ENCODE measurements around the gene NOP14.
"Not testable (repeated sequence)": the region's sequence is repeated elsewhere in the genome, so short reads cannot be mapped to it uniquely, and the experiment has no call there.

The NOP14 gene

DNA sequence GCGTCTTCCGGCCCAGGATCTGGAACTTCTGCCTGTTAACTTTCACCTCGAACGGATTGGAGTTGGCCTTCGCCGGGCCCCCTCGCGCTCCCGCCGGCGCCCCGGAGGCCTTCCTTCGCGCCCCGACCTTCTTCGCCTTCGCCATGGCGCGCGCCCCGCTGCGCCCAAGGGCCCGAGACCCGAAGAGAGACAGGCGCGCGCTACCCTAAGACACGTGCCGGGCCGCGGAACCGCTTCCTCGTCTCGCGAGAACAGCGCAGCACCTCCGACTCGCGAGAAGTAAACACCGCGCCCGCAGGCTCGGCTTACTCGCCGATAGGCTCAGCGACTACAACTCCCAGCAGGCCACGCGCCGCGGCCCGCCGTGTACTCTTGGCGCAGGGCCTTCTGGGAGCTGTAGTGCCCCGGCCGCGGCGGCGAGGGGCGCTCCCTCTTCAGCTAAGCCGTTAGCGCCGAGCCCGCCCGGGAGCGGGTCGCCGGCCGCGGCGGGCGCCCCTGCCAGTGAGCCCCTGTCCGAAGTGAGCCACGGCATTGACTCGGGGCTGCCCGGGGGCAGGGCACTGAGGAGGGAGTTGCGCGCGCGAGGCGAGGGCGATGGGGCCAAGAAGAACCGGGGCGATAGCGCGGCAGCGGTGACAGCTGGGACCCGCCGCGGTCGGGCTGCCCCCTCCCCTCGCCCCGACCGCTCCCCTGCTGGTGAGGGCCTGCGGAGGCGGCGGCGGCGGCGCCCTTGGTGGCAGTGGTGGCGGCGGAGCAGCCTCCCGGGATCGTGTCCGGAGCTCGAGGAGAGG lies at the start of gene NOP14, which contains the start of gene GRK4:
NOP14 (minus strand) TSS at position 232 of the 791 bp plus-strand sequence; CDS start at position 145, 87 bp downstream.
GRK4 (plus strand) TSS at position 397 of the 791 bp plus-strand sequence. CDS start 500 bp downstream, outside the sequence.
- peak; percentile 89 for DNase-seq

DNA sequence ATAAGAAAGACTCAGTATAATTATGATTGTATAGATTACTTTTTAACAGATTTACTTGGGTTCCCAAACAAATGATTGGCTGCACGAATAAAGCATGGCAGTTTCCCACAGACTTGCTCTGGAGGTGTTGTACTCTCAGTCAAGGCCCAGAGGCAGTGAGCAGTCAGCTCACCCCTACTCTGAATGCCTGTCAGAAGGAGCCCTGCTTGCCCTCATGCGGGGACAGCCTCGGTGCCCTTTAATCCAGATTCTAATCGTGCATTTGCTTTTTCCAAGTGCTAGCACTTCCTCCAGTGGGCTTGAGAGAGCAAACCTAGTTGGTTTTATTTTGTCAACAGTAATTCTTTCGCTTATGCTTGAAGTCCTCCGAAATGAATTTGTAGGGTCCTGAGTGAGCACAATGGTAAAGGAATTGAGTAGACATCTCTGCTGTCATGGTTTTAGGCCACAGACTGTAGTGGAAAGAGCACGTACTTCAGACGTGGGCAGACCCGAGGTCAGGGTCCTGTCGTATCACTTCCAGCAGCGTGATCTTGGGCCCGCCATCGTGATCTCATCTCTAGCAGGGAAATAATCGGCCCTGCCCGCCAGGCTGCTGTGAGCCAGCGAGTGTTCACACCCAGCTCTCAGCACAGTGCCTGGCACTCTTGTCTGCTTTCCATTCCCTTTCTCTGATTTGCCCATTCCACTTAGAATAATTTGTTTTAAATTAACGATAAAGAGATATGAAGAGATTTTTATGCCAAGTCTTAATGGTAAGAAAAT lies 48.4 kb upstream of the NOP14 start:
- no peak for DNase-seq

DNA sequence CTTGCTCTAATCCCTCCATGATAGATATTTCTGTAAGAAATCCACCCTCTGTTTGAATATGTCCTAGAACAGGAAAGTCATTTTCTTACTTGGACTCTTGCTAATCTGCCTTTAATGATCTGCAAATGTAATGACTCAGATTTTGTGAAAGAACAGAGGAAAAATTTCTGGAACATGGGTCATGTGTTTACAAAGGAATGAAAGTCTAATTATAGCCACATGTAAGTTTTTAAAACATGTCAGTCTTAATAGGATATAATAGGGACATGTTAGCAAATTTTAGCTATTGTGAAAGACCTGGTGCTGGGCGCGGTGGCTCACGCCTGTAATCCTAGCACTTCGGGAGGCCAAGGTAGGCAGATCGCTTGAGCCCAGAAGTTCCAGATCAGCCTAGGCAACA lies 47.8 kb upstream of the NOP14 start:
- no peak for DNase-seq

DNA sequence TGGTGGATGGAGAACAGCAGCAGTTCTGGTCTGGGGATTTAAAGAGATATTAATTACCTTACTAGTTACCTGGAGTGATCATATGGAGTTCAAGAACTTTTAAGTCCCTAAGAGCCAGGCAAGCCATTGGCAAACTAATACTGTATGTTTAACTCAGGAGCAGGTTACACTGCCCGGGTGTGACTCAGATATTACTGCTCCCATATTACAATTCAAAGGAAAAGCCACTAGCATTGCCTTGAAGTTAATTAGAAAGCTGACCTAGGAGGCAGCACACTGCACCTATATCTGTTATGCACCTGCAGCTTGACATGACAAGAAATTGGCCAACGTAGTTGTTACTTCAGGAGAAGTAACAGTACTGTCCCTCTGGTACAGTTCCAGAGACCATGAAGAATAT lies 47.4 kb upstream of the NOP14 start:
- no peak for DNase-seq

DNA sequence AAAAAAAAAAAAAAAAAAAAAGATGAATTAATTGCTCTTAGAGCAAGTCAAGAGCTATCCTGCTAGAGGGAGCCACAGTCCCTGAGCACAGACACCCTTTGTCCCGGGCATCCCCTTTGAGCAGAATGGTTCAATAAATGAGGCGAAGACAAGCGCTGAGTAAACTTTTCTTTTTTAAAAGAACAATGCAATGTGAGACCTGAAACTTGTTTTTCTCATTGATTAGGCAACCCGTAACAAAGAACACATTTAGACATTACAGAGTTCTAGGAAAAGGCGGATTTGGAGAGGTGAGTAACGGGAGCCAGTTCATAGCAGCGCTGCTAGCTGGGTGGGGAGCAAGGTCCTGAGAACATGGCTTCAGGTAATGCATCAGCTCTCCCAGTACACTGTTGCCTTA lies 46.2 kb upstream of the NOP14 start:
- DNase-seq: no peak

DNA sequence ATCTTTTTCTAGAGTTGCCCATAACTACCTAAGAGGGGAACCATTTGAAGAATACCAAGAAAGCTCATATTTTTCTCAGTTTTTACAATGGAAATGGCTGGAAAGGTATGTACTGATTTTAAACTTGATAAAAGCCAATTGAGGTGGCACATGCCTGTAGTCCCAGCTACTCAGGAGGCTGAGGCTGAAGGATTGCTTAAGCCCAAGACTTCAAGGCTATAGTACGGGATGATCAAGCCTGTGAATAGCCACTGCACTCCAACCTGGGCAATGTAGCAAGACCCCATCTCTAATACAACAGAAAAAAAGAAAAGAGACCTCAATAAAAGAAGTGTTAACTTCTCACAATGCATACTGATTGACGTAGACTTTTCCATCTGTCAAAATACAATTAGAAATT lies 44.5 kb upstream of the NOP14 start:
- no peak for DNase-seq

DNA sequence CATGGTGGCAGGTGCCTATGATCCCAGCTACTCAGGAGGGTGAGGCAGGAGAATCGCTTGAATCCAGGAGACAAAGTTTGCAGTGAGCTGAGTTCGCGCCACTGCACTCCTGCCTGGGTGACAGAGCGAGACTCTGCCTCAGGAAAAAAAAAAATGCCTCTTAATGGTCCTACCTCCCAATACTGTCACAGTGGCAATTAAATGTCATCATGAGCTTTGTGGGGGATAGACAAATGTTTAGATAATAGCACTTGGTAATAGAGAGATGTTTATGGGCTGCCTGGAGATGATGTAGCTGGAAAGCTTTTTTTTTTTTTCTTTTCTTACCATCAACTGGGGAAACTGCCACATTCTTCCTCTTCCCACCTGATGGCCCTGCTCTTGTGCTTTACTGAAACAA lies 33.2 kb upstream of the NOP14 start:
- no peak for DNase-seq

DNA sequence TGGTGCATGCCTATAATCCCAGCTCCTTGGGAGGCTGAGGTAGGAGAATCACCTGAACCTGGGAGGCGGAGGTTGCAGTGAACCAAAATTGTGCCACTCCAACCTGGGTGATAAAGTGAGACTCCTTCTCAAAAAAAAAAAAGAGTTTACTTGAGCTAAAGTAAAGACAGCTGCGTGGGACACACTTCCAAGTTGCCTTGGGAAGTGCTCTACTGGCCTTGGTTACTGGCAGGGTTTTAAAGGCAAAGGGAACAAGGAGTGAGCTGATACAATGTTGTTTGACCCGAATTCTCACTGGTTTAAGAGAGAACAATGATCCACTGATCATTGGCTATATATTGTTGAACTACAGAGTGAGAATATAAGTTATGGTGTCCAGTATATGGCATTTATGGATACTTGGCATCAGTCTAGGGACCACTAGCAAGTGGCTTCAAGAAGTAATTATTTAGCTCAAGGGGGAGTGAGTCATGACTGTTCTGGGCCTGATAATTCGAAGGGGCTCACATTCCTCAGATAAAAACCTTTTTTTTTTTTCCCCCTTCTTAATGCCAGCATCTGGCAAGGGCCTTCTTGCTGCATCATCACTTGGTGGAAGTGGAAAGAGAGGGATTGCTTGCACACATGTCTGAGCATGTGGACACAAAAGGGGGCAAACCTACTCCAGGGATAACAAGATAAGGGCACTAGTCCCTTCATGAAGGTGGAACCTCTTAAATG lies 32.5 kb upstream of the NOP14 start:
- DNase-seq: no peak

DNA sequence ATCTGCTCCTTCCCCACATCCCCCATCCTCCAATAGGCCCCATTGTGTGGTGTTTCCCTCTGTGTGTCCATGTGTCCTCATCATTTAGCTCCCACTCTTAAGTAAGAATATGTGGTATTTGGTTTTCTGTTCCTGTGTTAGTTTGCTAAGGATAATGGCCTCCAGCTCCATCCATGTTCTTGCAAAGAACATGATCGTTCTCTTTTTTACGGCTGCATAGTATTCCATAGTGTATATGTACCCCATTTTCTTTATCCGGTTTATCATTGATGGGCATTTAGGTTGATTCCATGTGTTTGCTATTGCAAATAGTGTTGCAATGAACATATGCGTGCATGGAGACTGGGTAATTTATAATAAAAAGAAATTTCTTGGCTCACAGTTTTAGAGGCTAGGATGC lies 31.7 kb upstream of the NOP14 start:
- DNase-seq: no peak

DNA sequence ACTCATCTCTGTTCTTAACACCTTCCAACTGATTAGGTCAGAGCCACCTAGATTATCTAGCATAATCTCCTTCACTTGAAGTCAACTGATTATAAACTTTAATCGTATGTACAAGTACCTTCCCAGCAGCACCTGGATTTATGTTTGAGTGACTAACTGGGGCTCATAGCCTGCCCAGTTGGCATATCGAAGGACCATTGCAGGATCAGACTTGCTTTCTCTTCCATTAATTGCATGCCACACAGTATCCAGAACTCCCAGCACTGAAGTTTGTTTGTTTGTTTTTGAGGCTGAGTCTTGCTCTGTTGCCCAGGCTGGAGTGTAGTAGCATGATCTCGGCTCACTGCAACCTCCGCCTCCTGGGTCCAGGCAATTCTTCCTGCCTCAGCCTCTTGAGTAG lies 28.0 kb upstream of the NOP14 start:
- no peak for DNase-seq

DNA sequence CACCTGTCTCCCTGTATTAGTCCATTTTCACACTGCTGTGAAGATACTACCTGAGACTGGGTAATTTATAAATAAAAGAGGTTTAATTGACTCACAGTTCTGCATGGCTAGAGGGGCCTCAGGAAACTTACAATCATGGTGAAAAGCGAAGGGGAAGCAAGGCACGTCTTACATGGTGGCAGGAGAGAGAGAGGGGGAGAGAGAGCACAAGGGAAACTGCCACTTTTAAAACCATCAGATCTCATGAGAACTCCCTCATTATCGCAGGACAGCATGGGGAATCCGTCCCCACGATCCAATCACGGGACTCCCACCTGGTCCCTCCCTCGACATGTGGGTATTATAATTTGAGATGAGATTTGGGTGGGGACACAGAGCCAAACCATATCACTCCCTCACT lies 20.5 kb upstream of the NOP14 start:
- not testable (repeated sequence) for DNase-seq

DNA sequence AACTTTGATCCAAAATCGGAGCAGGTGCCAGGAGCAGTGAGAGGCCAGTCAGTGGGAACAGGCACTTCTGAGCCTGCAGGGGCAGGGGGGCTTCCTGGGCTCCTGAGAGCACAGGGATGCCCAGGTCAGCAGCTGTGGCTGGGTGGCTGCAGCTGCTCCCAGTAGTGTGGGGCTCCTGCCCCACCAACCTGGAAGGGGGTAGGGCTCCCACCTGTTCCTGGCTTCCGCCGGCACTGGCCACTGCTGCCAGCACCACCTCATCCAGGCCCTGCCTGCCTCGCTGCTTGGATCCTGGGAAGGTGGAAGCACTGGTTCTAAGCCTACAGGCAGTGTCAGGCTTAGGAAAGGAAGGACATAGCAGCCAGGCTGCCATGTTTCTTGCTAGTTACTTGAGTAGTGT lies 18.8 kb upstream of the NOP14 start:
- DNase-seq: no peak

DNA sequence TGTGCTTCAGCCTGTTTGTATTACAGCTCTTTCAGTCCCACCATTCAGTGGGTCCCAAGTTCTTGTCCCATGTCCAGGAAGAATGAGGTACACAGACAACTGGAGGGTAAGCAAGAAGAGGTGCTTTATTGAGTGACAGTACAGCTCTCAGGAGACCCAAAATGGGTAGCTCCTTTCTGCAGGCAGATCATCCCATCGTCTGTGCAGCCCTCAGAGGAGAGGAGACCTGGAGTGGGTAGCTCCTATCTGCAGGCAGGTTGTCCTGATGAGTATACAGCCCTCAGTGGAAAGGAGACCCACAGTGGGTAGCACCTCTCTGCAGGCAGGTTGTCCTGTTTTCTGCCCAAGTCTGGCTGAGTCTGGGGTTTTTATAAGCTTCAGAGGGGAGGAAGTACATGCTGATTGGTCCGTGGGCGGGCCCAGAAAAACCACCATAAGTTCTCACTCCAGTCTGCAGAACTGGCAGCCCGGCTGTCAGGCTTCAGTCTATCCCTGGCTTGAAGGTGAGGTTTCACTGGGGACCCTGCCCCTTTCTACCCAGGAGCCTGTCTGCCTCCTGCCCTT lies 18.1 kb upstream of the NOP14 start:
- no peak for DNase-seq

DNA sequence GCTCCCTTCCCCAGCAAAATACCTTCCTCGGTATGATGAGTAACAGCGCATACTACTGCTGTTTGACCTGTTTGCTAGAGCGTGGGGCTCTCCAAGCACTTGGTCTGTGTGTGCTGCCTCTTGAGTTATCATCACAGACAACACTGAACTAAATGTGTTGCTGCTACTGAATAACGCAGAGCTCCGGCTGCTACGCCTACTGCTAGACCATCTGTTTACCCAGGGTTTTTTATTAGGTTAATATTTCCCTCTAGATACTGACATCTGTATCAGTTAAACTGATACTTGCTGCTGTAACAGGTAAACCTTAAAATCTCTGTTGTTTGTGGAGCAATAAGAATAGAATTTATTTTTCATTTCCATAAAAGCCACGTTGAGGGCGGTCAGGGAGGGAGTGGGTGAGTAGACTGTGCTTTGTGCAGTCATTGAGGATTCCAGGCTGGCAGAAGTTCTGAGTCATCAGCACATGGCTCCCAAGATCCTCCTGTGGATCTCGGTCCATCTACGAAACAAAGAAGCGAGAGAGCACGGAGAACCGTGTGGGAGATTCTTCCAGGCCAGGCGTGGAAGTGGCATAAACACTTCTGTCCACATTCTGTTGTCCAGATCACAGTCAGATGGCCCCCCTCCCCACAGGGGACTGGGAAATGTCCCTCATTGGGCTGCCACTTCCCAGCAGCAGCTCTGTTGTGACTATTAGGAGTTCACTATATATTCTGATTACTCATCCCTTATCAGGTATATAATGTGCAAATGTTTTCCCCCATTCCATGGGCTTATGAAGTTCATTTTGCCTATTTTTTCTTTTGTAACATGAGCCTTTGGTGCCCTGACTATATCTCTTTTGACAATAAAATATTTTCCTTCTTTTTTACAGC lies 14.2 kb upstream of the NOP14 start:
- peak; percentile 4 for DNase-seq

DNA sequence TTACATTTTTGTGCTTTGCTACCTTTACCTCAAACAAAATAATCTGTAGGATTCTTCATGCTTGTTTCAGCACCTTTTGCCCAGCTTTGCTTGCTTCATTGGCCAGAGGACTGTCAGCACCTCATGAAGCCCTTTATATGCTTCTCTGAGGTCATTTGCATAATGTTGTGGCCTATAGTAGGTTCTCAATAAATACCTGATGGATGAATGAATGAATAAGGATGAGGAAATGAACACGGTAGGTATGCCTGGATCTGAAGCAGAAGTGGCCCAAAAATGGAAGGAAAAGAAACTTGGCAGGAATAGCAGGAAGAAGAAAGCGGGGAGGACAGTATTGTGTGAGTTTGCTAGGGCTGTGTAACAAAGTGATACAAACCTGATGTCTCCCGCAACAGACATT lies 8.1 kb upstream of the NOP14 start:
- DNase-seq: no peak

DNA sequence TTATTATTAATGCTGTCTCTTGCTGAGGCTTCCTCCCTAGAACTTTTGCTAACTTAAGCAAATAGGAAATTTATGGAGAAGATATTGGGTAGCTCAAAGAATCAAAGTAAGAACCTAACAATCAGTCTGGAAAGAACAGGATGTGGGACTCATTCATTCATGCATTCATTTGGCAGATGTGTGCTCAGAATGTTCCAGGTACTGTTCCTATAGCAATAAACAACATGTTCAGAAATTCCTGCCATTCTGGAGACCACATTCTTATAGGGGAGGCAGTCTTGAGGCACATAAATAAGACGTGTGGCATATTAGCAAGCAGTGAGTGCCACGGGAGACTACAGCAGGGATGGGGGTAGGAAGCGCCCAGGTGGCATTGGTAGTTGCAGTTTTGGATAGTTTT lies 5.2 kb upstream of the NOP14 start:
- no peak for DNase-seq

DNA sequence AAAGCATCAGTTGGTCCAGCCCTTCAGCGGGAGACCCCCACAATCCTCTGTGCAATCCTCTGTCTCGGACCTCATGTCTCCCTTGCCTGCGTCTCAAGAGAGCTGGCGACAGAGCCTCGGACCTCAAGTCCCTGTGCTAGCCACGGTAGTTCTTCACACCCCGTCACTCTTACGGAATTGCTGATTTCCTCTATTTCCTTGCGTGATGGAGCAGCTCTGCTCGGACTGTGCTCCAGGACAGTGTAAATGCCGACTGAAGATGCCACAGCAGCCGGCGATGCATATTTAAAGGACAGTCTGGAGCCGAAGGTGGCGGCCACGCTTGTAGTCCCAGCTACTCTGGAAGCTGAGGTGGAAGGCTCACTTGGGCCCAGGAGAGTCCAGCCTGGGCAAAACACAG lies 2.1 kb upstream of the NOP14 start:
- DNase-seq: no peak

DNA sequence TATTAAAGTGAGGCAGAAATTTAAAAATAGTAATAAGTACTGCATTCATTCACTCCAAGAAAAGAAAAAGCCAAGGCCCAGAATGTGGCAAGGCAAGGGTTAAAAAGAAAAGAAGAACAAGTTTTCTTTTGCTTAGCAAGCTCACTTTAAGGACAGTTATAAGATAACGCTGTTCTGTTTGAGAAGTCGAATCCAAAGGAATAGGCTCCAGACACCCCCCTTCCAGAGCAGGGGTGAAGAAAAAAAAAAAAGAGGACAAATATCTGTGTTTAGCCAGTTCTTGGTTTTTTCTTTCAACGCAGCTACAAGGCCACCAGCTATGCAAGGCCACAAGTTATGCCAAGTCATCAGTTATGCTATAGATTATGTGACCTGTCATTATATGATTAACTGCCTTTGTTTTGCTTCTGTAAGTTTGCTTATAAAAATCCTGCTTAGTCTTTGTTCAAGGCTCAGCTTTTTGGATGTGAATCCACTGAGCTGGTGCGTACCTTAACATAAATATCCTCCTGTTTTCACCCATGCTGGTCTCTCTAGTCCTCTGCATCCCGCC lies 1.6 kb upstream of the NOP14 start:
- no peak for DNase-seq

DNA sequence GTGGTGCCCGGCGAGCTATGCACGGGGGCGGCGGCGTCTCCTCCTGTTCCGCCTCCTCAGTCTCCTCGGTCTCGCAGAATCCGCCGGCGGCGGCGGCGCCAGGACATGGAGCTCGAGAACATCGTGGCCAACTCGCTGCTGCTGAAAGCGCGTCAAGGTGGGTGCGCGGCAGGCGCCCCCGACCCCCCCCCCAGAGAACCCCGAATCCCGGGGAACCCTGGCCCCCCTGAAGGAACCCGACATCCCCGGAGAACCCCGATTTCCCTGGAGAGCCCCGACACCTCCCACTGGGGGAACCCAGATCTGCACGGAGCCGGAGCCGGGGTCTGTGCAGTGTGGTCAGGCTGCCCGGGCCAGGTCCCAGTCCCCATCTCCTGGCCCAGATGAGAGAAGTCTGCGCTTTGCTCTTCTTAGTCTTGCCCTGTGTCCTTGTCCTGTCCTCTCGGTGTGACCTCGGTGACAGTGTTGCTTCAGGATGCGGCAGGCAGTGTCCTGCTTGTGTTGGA lies 813 bp upstream of the NOP14 start:
- no peak for DNase-seq

DNA sequence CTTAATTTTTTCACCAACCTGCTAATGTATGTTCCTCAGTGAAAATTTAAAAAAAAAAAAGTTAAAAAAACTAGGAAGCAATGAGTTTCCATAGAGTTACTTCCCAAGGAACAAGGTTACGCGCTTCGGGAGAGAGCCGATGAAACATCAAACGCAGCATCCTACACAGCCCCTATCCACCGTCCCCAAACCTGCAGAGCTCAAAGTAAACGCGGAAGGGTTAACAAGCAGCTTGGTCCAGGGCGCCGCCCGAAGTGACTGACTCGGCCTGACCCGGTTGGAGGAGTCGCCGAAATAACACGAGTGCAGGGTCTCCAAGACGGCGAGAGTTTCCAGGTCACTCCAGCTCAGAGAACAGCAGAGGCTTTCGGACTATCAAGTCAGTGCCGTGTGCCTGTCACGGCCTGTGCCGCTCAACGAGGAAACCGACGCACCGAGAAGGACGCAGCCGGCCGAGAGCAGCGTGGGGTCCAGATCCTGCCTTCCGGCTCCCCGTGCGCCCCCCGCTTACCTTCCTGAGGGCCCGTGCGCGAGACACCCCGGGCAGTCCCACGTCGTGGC lies 512 bp downstream of the NOP14 start:
- no peak for DNase-seq

DNA sequence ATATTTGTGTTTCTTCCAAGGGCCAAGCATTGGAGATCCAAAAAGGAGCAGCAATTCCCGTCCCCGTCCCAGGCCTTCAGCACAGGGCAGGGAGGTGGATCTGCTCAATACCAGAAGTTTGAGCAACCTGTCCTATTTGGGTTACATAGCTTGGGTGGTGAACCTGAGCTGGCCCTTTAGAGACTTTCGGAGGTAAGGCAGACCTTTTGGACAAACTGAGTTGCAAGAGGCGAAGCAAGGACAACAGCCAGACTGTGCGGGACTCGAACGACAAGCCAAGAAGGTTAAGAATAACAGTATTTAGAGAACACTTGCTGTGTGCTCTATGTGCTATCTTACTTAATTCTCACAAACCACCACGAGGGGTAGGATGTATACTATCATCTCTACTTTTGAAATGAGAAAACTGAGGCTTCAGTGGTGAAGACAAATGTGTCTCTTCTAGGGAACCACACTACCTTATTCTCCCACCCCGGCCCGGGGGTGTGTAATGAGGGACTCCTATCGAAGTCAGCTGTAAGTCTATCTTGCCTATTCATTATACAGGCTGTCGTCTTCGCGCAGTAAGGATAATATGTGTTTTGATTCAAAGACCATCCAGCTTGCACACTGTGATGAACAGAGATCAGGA lies 1.3 kb downstream of the NOP14 start:
- no peak for DNase-seq

Measured in NCI-H446 treated with DMSO at 0.1 percent for 48 hours (cell line).